HFFc6 (cell line): ENCODE measurements around the gene TMEM63A. TPM values are rescaled to one million over a fixed set of nuclear protein-coding genes. Genes with fewer than 3 reads are reported as not detected.

ENCODE experiments used
- DNase-seq: peaks from one replicate; pipeline ENCODE4 v3.0.0-alpha.2; 2018
- H3K27ac Mint-ChIP-seq: 2 replicates; pipeline ENCODE4 v1.8.0; 2020; ENCODE audit warnings: mild to moderate bottlenecking, mixed read lengths
- H3K27me3 Mint-ChIP-seq: 2 replicates; pipeline ENCODE4 v1.8.0; 2021; ENCODE audit warnings: mild to moderate bottlenecking, moderate library complexity, mixed read lengths; ENCODE audit not compliant: insufficient read depth
- H3K36me3 Mint-ChIP-seq: 2 replicates; pipeline ENCODE4 v1.8.0; 2021; ENCODE audit warnings: low read depth, mixed read lengths
- H3K4me1 Mint-ChIP-seq: 2 replicates; pipeline ENCODE4 v1.8.0; 2020; ENCODE audit warnings: low read depth, mixed read lengths
- H3K4me3 Mint-ChIP-seq: 2 replicates; pipeline ENCODE4 v1.8.0; 2020; ENCODE audit warnings: mild to moderate bottlenecking, moderate library complexity, mixed read lengths
- H3K9me3 Mint-ChIP-seq: 2 replicates; pipeline ENCODE4 v1.8.0; 2020; ENCODE audit warnings: mild to moderate bottlenecking, mixed read lengths
- total RNA-seq, 6 experiments: library from RNA; stranded (reverse); fragmentation: NEBNext Ultra II Directional; extraction: Animal tissue kit (Norgen Biotek cat#: 25700); gene quantifications; 2 replicates in 1 of 6; 3 replicates in 5 of 6; pipeline ENCODE4 v1.2.3, GENCODE V29; 2021
- TF ChIP-seq, protein P1 (sequence below): fragments of 200-600 bp; sonication (generic); IDR thresholded peaks from 2 replicates; pipeline ENCODE4 v1.5.0; 2021; ENCODE audit warnings: antibody characterized with exemption, mild to moderate bottlenecking

Gene TMEM63A
- total RNA-seq, 6 experiments from 2014 or later: 18.9 to 29.1 (median 22.0) TPM

DNA sequence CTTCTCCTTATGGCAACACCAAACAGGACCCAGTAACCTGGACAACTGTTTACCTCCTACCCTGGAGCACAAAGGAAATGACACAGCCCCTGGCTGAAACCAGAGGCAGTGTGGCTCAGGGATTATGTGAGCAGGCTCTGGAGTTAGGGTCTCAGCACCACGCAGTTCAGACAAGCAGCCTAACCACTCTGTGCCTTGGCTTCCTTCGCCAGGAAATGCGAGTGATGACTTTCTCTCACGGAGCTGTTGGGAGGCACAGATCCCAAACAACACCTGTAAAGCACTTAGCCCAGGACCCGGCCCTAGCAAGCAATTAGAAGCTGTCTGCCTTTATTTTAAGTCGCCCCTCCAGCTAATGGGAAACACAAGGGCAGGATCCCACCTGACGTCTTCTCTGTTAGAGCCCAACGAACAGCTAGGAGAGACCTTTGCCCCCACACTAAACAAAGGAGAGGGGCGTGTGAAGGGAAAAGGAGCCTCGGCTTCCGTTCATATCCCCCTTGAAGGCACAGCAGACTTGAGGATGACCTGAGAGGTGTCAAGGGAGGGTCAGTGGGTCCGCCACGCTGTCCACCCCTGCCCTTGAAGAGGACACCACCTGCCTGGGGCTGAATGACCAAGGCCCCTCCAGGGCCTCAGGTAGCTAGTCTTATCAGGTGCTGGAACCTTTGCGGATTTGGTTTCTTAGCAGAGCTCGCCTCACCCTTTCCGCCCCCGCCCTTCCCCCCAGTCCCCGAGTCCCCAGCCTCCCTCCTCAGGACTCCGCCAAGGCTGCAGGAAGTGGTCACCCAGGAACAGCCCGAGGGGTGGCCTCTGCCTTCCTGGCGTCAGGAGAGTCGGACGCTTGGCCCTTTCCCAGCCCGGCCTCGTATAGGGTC, 860 bp downstream of the TMEM63A start:
- Mint-ChIP-seq H3K27me3 (no peaks in the 10 kb centered on the region; the same call in 1 of the 2 replicates), H3K36me3 (no peaks in the 10 kb centered on the region), H3K4me3 (peak overlapping the region; percentile 94), H3K9me3 (no peaks in the 10 kb centered on the region), H3K4me1 (peaks cover 44% of the 10 kb centered on the region), H3K27ac (peak overlapping the region; percentile 88)
- TF ChIP-seq, protein P1, sequence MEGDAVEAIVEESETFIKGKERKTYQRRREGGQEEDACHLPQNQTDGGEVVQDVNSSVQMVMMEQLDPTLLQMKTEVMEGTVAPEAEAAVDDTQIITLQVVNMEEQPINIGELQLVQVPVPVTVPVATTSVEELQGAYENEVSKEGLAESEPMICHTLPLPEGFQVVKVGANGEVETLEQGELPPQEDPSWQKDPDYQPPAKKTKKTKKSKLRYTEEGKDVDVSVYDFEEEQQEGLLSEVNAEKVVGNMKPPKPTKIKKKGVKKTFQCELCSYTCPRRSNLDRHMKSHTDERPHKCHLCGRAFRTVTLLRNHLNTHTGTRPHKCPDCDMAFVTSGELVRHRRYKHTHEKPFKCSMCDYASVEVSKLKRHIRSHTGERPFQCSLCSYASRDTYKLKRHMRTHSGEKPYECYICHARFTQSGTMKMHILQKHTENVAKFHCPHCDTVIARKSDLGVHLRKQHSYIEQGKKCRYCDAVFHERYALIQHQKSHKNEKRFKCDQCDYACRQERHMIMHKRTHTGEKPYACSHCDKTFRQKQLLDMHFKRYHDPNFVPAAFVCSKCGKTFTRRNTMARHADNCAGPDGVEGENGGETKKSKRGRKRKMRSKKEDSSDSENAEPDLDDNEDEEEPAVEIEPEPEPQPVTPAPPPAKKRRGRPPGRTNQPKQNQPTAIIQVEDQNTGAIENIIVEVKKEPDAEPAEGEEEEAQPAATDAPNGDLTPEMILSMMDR: no peak
- DNase-seq: peak; percentile 36

DNA sequence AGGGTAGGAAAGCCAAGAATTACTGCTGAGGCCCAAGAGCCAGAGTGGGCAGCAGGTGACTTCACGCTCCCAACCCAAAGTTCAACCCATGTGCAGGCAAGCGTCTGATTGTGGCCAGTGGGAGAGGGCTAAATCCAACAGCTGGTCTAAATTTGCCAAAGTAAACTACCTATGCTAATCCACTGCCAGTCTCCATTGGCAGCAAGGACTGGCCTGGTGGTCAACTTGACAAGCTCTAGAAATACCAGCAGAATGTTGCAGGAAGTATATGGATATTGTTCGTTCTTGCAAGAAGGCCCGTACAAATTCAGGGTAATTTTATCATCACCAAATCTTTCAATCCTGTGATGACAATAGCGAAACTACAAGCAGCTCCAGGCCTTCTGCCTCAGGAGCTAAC, 1.5 kb downstream of the TMEM63A start:
- Mint-ChIP-seq H3K36me3 (no peaks in the 10 kb centered on the region), H3K9me3 (no peaks in the 10 kb centered on the region), H3K4me3 (peak overlapping the region; percentile 94), H3K4me1 (peaks cover 44% of the 10 kb centered on the region), H3K27me3 (no peaks in the 10 kb centered on the region; the same call in 1 of the 2 replicates), H3K27ac (peak overlapping the region; percentile 88; the same call in 1 of the 2 replicates)
- DNase-seq: no peak
- TF ChIP-seq, protein P1: no peak

DNA sequence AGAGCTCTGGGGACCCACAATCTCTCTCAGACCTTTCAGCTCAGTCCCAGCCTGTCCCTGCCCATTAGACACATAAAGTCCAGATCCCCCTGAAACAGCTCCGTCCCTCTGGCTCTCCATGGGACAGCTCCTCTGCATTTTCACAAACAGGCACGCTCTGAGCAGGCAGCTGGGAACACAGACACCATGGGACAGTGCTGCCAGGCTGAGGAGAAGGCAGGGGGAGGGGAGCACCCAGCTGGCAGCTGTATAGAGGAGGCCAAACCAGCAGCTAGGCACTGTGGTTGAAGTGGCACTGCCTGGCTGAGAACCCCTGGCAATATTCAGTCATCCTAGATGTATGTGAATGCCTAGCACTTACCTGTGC, 2.0 kb downstream of the TMEM63A start:
- Mint-ChIP-seq H3K27me3 (no peaks in the 10 kb centered on the region; the same call in 1 of the 2 replicates), H3K27ac (peak overlapping the region; percentile 88; the same call in 1 of the 2 replicates), H3K36me3 (no peaks in the 10 kb centered on the region; the same call in 1 of the 2 replicates), H3K4me1 (peaks cover 44% of the 10 kb centered on the region), H3K9me3 (no peaks in the 10 kb centered on the region), H3K4me3 (no peak overlapping the region)
- TF ChIP-seq, protein P1: no peak
- no peak for DNase-seq

DNA sequence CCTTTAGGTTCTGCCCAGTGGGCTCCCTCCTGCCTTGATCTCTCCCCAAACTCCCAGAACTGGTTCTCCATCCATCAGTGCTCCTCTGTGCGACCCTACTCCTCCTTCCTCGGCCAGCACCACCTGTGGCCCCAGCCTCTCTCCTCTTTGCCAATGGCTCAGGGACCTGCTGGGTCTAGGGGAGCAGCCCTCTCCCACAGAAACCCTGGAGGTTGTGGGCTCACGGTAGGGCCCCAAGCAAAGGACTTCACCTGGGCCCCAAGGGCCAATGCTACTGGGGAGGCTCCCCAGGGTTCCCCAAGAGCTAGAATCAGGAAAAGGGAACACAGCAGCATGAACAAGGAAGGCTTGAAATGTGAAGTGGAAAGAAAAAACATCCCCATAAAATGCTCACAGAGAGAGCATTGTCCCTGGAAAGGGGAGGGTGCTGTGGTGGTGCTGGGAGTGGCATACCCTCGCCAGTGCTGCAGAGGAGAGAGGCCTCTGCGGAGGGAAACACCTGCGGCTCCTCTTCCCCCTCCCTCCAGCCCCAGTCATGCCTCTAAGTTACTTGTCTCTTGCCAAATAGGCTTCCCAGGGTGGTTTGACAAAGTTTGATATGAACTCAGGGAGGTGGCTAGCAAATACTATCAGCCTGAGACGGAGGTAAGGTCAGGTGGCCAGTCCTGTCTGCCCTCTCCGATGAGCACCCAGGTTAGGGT, 2.5 kb downstream of the TMEM63A start:
- Mint-ChIP-seq H3K4me3 (no peak overlapping the region), H3K27ac (no peak overlapping the region), H3K4me1 (peaks cover 44% of the 10 kb centered on the region)

DNA sequence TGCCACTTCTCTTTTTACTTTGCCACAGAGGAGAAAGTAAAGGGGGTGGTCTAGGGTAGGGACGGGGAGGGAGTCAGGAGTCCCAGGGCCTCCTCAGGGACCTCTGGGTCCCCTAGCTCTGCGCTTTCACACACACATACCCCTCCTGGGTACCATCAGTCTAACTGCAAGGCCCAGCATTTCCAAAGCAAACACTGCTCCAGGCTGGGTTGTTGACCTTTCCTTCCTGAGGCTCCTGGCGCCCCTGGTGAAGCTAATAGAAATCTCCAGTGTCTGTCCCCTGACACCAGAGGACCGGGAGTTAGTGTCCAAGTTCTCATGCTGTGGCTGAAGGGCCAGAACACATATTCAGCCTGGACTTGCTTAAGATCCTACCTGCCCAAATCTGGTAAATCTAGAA, 3.9 kb downstream of the TMEM63A start:
- no peaks in the 10 kb centered on the region for H3K9me3 Mint-ChIP-seq
- H3K27ac Mint-ChIP-seq: no peak overlapping the region
- no peak overlapping the region for H3K4me3 Mint-ChIP-seq
- no peak for DNase-seq
- peaks cover 37% of the 10 kb centered on the region for H3K4me1 Mint-ChIP-seq
- H3K36me3 Mint-ChIP-seq: peaks cover 6% of the 10 kb centered on the region; the same call in 1 of the 2 replicates
- H3K27me3 Mint-ChIP-seq: no peaks in the 10 kb centered on the region; the same call in 1 of the 2 replicates
- TF ChIP-seq, protein P1: no peak

More for the DNA sequence above, 2.5 kb downstream of the TMEM63A start:
- no peaks in the 10 kb centered on the region; the same call in 1 of the 2 replicates for H3K27me3 Mint-ChIP-seq
- no peaks in the 10 kb centered on the region; the same call in 1 of the 2 replicates for H3K36me3 Mint-ChIP-seq
- no peaks in the 10 kb centered on the region for H3K9me3 Mint-ChIP-seq
- TF ChIP-seq, protein P1: no peak
- DNase-seq: no peak
